ENCODE data around the gene PLXND1.
"Not testable (repeated sequence)": the region's sequence is repeated elsewhere in the genome, so short reads cannot be mapped to it uniquely, and the experiment has no call there.

The PLXND1 gene

DNA sequence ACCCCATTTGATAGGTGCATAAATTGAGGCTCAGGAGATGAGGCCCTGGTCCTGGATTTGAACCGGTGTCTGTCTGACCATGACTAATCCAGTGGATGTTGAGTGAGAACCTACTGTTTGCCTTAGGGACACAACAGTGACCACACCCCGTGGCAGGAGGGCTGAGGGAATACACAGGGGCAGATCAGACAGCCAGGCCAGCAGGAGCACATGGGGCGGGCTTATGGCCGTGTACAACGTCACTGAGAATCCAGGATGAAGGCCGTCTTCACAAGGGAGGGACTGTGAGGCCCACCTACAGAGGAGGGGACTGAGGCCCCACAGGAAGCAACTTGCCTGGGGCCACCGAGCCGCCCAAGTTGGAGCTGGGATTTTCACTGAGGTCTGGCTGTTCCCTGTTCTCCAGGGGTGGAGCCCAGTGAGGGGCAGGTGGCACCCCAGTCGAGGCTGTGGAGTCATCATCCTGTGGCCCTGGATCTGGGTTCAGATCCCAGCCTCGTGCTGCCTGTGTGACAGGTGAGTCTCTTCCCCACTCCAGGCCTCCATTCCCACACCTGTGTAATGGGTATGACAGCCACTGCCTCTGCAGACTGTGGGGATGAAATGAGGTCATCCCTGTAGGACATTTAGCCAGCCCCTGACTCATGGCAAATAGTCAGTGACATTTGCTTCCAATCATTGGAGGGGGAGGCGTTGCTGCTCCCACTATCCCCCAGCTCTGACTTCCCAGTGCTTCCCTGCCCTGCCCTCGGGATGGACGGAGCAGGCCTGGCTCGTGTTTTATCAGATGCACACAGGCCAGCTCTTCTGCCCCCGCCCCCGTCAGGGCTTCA is 6.3 kb upstream of the PLXND1 start:
- no peak for DNase-seq

DNA sequence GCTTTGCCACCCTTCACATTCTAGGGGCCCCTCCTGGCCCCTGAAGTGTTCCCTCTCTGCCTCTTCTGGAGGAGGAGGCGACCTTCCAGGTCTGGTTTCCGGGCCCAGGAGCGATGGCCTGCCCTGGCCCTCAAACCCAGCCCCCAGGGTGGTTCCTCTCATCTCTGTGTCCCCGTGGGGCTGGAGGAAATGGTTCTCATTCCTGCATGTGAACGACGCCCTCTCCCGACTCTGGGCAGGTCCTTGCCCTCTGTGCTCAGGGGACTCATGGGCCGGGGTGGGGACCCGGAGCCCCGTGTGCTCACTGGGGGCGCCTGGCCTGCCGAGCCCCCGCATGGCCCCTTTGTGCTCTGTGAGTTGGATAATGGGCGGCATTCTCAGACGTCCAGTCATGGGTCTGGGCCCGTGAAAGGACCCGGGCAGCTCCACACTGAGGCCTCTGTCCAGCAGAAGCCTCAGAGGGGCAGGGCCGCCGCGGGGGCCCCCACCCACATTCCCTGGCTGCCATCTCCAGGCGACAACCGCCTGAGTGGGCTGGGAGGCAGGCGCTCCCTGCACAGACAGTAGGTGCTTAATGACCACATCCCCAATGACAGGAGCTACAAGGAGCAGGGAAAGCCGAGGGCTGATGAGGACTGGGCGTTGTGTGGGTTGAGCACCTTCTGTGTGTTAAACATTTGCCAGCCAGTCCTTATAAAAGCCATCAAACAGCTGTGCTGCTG is 5.5 kb upstream of the PLXND1 start:
- no peak for DNase-seq

GRCh38 chr3:129611446-129611800 is 4.9 kb upstream of the PLXND1 start:
- DNase-seq: no peak

DNA sequence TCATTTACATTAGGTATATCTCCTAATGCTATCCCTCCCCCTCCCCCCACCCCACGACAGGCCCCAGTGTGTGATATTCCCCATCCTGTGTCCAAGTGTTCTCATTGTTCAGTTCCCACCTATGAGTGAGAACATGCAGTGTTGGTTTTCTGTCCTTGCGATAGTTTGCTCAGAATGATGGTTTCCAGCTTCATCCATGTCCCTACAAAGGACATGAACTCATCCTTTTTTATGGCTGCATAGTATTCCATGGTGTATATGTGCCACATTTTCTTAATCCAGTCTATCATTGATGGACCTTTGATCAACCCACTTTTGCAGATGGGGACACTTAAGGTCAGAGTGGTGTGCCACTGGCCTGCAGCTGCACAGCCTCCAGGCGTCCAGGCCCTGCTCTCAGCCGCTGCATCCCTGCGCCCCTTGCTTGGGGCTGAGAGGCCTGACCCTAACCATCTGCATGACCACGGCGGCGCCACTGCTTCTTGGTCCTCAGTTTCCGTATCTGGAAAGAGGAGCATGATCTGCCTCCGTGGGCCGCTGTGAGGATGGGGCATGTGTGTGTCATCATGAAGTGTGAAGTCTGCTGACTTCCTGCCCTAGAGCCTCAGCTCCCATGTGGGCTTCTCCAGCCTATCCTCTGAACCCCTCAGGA is 4.4 kb upstream of the PLXND1 start:
- DNase-seq: not testable (repeated sequence)

GRCh38 chr3:129610276-129610675 is 3.8 kb upstream of the PLXND1 start:
- DNase-seq: no peak

- DNase-seq: no peak
These were observed 3.2 kb upstream of the PLXND1 start for GRCh38 chr3:129609591-129610182.

GRCh38 chr3:129608936-129609590 is 2.6 kb upstream of the PLXND1 start:
- DNase-seq: no peak

- no peak for DNase-seq
These were observed 1.8 kb upstream of the PLXND1 start for GRCh38 chr3:129608087-129608935.

- DNase-seq: no peak
These were observed 1.1 kb upstream of the PLXND1 start for GRCh38 chr3:129607391-129608068.

DNA sequence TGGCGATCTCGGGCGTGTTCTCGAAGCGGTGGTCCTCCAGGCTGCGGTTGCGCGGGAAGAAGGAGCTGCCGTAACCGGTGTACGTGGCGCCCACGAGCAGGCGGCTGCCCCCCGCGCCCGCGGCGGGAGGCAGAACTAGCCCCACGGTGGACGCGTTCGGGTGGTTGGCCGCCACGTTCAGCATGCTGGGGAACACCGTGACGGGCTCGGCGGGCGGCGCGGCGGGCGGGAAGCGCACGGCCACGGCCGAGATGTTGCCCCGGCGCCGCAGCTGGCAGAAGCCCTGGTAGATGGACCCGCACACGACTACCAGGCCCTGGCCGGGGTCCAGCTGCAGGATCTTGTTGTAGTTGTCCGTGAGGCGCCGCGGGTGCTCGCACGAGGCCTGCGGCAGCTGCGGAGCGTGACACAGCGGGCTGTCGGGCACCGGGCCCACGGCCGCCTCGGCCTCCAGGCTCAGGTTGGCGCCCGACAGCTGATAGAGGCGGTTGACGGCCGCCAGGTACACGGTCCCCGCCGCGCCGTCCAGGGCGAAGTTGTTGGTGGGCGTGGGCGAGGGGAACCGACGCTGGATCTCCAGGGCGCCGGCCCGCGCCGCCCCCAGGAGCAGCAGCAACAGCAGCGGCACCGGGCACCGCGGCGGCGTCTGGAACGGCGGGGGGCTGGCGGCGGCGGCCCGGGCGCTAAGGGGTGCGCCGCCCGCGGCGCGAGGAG is 397 bp downstream of the PLXND1 start:
- no peak for DNase-seq

DNA sequence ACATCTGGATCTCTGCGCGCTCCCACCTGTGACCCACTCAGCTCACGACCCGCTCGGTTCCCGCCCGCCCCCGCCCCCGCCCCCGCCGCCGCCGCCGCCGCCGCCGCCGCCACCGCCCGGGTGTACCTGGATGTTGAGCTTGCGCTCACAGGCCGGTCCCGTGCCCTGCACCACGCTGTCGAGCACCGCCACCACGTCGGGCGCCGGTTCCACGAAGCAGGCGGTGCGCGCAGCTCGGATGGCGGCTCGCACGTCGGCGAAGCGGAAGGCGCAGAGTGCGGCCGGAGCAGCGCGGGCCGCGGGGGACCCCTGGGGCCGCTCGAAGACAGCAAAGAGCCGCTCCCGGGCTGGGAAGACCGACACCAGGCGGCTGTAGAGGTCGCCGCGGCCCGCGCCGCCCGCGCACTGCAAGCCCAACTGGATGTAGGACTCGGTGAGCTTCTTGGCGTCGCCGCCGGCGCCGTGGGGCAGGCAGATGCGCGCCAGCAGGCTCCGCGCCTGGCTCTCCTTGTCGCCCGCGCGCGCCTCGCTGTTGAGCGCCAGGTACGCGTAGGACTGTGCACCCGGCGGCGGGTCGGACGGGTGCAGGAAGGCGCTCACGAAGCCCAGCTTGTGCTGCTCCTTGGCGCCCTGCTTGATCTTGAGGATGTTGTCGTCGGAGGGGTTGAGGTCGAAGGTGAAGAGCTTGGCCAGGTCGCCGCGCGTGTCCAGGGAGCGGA is 1.1 kb downstream of the PLXND1 start:
- DNase-seq: peak; percentile 77

- no peak for DNase-seq
These were observed 1.7 kb downstream of the PLXND1 start for GRCh38 chr3:129604767-129605166.

DNA sequence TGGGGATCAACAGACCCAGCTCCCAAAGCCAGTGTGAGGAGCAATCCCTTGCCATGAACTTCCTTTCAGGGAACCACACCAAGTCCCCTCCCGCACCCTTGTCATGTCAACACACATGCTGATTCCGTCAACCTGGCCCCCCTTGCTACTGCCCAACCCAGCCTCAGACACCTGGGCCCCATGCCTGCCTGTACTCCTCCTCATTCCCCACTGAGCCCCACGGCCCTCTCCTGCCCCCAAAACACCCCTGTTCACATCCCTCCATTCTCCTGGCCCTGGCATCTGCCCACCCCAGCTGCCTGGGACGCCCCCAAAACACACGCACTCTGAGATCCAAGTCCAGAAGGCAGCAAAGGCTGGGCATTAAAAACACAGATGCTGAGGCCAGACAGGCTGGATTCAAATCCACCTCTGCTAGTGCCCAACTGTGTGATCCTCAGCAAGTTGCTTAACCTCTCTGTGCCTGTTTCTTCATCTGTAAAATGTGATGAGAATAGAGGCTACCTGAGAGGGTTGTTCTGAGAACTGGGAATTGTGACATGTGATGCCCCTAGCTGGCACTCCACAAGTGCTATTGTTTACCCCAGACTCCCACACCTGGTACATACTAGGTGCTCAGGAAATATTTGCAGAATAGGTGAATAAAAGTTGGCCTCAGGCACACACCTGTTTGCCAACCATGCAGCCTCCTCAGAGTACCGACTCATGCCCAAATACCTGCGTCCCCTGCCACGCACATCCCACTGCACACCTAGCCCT is 2.3 kb downstream of the PLXND1 start:
- no peak for DNase-seq

DNA sequence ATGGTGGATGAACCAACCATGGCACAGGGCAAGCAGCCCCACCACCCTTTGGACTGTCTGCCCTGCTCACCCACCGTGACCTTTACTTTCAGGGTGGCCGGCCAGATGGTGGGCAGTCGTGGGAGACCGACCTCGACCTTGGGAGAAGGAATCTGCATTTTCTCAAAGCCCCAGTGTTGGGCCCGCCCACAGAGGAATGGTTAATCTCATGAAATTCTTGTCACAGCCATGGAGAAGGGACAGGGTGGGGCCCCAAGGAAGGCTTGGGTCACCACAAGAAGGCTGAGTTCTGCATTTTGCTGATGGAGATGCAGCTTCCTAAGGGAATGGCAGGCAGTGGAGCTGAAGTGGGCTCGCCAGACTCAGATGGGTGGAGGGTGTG is 2.9 kb downstream of the PLXND1 start:
- no peak for DNase-seq

DNA sequence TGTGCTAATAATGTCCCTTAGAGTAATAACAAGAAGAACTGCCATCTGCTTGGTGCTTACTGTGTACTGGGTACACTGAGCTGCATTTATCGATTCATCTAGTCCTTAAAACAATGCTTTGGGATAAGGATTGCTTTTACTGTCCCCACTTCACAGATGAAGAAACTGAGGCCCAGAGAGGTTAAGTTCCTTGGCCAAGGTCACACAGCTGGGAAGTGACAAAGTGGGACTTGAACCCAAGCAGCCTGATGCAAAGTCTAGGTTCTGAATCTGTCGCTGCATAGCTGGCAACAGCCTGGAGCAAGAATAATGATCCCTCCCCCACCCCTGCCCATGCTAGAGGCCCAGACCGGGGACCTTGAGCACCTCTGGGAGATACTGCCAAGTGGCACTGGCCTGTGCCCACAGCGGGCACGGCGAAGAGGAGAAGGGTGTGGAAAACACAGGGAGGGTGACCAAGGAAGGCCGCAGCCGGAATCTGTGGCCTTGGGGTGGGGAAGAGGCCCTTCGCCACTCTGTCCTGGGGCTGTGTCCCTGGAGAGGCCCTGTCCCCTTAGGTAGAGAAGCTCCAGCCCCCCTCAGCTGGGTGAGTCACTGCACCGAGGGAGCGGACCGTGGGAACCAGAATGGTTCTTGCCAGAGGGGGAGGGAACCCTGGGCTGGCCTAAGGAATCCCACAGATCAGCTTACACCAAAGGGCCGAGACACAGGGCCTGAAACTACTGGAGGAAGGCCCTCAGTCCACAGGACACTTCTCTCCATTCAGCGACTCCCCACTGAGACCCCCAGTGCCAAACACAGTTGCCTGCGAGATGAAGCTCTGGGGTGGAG is 3.5 kb downstream of the PLXND1 start:
- DNase-seq: no peak

GRCh38 chr3:129602309-129602708 is 4.2 kb downstream of the PLXND1 start:
- no peak for DNase-seq

DNA sequence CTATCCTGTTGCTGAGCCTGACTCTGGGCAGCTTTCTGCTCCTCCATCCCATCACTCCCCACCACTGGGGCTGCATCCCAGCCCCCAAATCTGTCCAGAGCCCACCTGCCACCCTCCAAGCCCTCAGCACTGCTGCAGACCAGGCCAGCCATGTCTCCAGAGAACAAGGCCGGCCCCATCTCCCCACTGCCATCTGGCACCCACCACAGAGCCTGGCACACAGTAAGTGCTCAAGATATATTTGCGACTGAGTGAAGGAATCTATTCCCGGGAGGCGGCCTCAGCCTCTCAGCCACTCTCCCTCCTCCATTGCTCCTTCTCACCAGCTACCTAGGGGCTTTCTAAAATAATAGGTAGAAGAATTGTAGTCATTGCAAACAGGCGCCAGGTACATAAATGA is 4.8 kb downstream of the PLXND1 start:
- no peak for DNase-seq

DNA sequence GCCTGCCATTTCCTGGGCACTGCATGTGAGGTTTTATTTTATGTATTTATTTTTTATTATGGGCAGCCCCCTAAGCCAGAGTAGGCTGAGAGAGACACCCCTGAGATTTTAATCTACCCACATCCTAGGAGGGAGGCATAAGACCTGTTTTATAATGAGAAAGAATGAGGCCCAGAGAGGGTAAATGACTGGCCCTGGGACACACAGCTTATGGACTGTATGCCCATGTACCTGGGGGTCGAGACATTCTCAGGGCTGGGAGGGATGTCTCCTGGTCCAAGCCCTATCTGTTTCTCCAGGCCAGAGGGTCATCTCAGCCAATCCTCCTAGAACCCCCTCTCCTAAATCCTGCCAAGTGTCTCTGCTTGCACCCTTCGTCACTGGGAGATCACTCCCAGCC is 6.1 kb downstream of the PLXND1 start:
- DNase-seq: no peak

Measured in right forelimb (tissue), 1 donor.